Peyer's patch (tissue), 4 donors: Measurements from ENCODE around the gene PCDHA1.

Experiments
- CTCF ChIP-seq, 6 experiments: fragments of 450-650 bp in 4 of 6; fragments of 200-600 bp in 2 of 6; sonication (generic) in 1 of 6; IDR thresholded peaks; one replicate each; pipeline ENCODE4 v1.5.1; 2017 to 2019; ENCODE audit warnings: antibody characterized with exemption in 6 of 6, mild to moderate bottlenecking in 3 of 6, moderate library complexity in 1 of 6
- POLR2A ChIP-seq, 2 donors: fragments of 450-650 bp; IDR thresholded peaks; one replicate each; pipeline ENCODE4 v1.5.1; 2017; ENCODE audit warnings: antibody characterized with exemption in 2 of 2, mild to moderate bottlenecking in 2 of 2, moderate library complexity in 2 of 2

- TF ChIP-seq CTCF (IDR thresholded peaks at IDR 0.05) (no peak), POLR2A (IDR thresholded peaks at IDR 0.05) (no peak)
Measured at GRCh38 chr5:140875085-140876065, 89.4 kb downstream of the PCDHA1 start, which contains the start of gene PCDHA12.
